Urothelium cell line (cell line): ENCODE measurements around the gene CDC6.
A peak's percentile ranks its signal among the peaks of the same experiment; 100 is the strongest.

Experiments
- DNase-seq: peaks from one replicate; pipeline ENCODE4 v3.0.0; 2011; ENCODE audit warnings: low spot score, mixed read lengths
- FAIRE-seq: peaks from 2 replicates; lab custom pipeline; 2011; peaks lifted over from hg19 to GRCh38; lab: Jason Lieb, UNC

CDC6 gene

GRCh38 chr17:40287494-40288369 lies at the start of gene CDC6:
Gene CDC6, plus strand, starts transcription at chr17:40287879. Its CDS starts 1,542 bp downstream, at chr17:40289421.
- peak; percentile 98 for DNase-seq
- FAIRE-seq: no peak

- no peak for DNase-seq
Observed at GRCh38 chr17:40241252-40241834, 46.3 kb upstream of the CDC6 start.

GRCh38 chr17:40242774-40243173 lies 44.9 kb upstream of the CDC6 start:
- FAIRE-seq (no peak), DNase-seq (no peak)

More at GRCh38 chr17:40241252-40241834, 46.3 kb upstream of the CDC6 start:
- FAIRE-seq: no peak

DNA sequence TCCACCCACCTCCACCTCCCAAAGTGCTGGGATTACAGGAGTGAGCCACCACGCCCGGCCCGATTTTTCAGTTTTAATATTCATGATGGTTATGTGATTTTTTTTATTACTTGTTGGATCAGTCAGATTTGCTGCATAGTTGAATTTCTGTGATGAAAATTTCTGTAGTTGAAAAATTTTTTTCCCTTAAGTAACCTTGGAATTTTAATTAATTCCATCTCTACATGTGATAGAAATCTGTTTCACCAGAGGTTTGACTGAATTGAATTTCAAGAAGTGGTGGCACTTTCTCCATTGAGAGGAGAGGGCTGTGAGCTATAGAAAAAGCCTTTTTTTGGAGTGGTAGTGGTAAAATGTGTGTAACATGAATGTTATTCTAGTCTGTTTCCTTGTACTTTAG lies 43.9 kb upstream of the CDC6 start:
- FAIRE-seq (no peak), DNase-seq (no peak)

DNA sequence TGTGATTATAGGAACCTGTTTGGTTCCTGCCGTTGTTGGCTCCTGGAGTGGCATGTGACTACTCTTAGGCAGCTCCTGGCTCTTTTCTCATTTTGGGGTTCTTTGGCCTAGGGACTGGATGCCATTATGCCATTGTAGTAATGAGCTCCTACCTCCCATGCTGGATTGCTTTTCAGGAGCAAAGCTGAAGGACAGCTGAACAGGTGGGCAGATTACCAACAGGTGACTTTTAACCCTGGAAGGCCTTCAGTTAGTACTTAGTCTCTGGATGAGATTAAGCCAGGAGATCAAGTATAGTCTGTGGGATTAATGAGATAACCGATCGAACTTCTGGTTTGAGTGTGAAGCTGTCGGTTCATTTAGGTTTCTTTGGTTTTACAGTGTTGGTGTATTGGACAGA lies 43.4 kb upstream of the CDC6 start:
- FAIRE-seq (no peak), DNase-seq (no peak)

- DNase-seq: no peak
- no peak for FAIRE-seq
Observed at GRCh38 chr17:40247926-40248495, 39.7 kb upstream of the CDC6 start.

DNA sequence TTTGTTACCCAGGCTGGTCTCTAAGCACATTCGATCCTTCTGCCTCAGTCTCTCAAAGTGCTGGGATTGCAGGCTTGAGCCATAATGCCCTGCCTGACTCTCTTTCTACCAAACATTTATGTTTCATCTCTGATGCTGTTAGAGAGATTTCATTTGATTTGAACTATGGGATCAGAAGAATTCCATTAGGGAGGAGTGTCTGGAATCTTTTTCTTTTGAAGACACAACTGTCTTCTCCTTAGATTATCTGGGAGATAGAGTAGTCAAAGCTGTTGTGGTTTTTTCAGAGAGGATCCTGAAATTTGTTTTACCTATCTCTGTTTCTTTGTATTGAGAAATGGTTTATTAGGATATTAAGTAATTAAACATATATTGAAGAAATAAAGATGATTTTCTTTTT lies 39.2 kb upstream of the CDC6 start:
- FAIRE-seq (no peak), DNase-seq (no peak)

DNA sequence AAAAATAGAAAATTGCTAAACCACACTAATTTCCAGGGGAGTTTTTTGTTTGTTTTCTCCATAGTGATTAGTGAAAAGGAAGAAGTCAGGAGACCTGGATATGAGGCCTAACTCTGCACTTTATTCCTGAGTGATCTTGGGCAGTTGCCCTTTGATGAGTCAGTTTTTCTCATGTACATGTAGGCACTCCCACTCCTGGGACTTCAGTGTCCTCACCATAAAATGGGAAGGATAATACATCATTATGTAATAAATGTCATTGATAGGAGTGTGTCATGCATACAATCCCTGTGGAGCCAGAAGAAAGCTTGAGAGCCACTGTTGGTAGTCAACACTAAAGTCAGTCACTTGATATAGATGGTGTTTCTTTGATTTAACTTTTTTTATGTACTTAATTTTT lies 36.1 kb upstream of the CDC6 start:
- DNase-seq (peak; percentile 67), FAIRE-seq (no peak)

DNA sequence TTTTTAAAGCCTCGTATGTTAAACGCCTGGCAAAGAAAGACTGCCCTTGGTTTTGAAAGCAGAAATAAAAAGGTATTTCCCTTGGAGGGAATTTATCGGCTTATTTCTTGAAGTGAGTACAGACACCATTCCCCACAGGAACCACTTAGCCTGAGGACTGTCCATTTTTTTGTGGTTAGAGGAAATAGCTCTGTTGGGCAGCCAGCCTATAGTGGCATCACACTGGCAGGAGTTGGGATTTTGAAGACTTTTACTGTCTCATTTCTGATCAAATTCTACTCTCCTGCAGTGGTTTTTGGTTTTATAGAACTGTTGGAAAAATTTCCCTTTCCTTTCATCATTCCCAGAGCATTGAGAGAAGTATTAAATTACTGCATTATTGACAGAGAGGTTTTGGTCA lies 34.1 kb upstream of the CDC6 start:
- DNase-seq: no peak

DNA sequence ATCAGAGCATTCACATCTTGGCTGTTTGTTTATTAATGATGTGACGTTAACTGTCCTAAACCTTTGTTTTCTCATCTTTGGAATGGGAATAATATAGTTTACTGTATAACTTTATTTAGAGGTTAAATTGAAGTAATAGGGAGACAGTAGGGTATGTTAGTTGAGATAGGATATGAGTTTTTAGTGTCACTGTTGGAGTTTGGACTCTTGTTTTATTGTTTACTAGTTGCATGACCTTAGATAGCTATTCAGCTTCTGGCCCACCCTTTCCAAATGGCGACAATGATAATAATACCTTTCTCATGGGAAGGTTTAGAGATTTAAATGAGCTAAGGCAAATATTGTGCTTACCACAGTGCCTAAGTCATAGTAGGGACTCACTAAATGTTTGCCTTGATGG lies 28.2 kb upstream of the CDC6 start:
- FAIRE-seq (no peak), DNase-seq (no peak)

More for the DNA sequence above, 34.1 kb upstream of the CDC6 start:
- no peak for FAIRE-seq

GRCh38 chr17:40260528-40260927 lies 27.2 kb upstream of the CDC6 start:
- no peak for FAIRE-seq

DNA sequence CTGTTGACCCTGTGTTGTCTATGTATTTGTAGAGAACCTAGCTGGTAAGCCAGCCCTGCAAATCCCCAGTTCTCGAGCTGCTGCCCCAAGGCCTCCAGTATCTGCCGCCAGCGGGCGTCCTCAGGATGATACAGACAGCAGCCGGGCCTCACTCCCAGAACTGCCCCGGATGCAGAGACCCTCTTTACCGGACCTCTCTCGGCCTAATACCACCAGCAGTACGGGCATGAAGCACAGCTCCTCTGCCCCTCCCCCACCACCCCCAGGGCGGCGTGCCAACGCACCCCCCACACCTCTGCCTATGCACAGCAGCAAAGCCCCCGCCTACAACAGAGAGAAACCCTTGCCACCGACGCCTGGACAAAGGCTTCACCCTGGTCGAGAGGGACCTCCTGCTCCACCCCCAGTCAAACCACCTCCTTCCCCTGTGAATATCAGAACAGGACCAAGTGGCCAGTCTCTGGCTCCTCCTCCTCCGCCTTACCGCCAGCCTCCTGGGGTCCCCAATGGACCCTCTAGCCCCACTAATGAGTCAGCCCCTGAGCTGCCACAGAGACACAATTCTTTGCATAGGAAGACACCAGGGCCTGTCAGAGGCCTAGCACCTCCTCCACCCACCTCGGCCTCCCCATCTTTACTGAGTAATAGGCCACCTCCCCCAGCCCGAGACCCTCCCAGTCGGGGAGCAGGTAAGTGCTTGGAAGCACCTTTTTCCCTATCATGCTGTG lies 23.1 kb upstream of the CDC6 start:
- DNase-seq: no peak
- FAIRE-seq: no peak

More at GRCh38 chr17:40260528-40260927, 27.2 kb upstream of the CDC6 start:
- no peak for DNase-seq

DNA sequence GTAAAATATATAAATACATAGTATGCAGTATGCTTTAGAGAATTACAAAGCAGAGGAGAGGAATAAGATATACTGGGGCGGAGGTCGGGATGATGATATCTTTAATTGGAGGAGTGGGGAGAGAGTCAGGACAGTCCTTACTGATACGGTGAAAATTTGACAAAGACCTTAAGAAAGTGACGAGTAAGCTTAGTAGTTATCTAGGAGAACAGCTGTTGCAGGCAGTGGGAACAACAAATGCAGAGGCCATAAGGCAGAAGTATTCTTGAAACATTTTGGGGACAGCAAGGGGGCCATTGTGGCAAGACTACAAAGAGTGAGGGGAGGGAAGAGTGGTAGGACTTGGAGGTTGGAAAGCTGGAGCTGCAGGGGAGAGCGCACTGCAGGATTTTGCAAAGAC lies 22.3 kb upstream of the CDC6 start:
- FAIRE-seq: peak; percentile 35
- no peak for DNase-seq

DNA sequence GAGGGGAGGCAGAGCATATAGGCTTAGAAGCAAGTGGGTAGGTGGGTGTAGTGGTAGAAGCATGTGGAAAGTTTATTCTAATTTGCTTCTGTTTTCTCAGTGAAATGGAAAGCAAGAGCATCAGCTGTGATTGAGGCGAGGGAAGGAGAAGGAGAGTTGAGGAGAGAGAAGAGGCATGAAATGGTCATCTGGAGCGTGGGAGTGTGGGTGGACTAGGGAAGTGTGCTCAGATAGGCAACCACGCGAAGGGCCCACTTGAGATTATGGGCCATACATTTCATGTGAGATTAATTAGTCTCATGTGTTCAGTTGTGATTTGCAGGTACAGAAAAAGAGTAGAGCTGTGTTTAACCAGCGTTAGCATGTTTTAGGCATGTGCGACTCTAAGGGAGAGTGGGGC lies 20.8 kb upstream of the CDC6 start:
- DNase-seq: no peak
- no peak for FAIRE-seq

- FAIRE-seq: no peak
Observed at GRCh38 chr17:40268141-40268712, 19.5 kb upstream of the CDC6 start.

DNA sequence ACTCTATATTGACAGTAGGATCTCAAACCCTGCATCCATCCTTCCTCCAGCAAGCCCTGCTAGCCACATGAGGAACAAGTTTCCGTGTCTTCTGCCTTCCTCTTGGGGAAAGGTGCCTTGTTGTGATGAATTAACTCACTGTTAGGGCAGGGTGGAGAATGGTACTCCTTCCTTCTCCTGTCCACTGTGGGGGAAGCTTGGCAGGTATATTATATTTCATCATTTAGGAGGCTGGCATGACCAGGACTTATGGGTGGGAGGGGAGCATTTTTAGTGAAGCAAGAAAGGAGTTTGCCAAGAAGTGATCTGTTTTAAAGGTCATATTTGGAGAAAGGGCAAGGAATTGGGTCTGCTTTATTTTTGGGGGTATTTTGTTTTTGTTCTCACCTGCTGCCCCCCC lies 9.3 kb upstream of the CDC6 start:
- FAIRE-seq (no peak), DNase-seq (no peak)

More at GRCh38 chr17:40268141-40268712, 19.5 kb upstream of the CDC6 start:
- DNase-seq: peak; percentile 14

DNA sequence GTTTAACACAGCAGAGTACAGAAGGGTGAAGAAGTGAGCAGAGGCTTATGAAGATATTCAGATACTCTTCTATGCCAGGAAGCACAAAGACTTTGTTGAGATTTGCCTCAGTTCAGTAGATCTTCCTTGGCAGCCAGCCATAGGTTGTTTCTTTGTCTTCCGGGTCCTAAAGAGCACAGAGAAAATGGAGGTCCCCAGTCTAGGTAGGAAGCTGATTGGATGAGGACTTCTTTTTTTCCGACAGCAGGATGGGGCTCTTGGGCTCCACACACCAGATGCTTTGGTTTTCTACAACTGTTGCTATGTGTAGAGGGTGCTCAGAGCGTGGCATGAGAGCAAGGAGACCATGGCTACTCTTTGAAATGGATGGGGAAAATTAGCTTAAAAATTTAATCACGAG lies 8.3 kb upstream of the CDC6 start:
- DNase-seq: no peak
- FAIRE-seq: no peak

- FAIRE-seq: no peak
- DNase-seq: peak; percentile 65
Observed at GRCh38 chr17:40281663-40282062, 6.0 kb upstream of the CDC6 start.

- FAIRE-seq (no peak), DNase-seq (peak; percentile 69)
Observed at GRCh38 chr17:40283662-40284061, 4.0 kb upstream of the CDC6 start.

DNA sequence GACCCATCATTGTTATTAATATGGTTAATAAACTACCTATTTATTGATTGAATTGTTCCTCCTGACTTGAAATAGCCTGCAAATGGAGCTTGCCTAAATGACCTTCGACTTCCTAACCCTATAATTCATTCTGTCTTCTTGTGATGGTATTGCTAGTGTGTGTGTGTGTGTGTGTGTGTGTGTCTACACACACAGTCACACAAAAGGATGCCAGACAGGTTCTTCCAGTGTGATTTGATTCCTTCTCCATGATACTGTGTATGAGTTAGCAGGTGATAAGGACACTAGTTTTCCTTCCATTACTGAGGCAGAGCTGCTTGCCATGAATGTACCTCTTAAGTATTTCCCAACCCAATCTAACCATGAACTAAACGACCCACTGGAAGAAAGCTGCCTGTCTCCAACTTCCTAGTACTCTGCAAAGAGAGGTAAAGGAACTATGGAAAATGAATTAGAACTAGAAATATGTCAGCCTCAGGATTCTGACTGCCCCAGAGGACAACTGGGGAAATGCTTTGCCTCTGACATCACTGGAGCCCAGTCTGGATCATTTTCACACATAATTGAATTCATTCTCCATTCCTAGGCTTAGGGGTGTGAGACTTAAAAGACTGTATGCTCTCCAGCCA lies 3.5 kb upstream of the CDC6 start:
- DNase-seq: peak; percentile 47
- no peak for FAIRE-seq
